HG02623 (cell line): Measurements from ENCODE around the gene ZBTB44.
"Not testable (repeated sequence)": the region's sequence is repeated elsewhere in the genome, so short reads cannot be mapped to it uniquely, and the experiment has no call there.

Experiments used
- ATAC-seq: cut with Tn5 transposase; IDR thresholded peaks from one replicate; pipeline ENCODE4 v1.9.1; 2021; ENCODE audit warnings: moderate library complexity; ENCODE audit not compliant: unreplicated experiment

ZBTB44 gene

GRCh38 chr11:130202009-130202817, 112.5 kb downstream of the ZBTB44 start:
- ATAC-seq = no peak

- ATAC-seq = no peak
Measured at GRCh38 chr11:130201026-130201425, 113.7 kb downstream of the ZBTB44 start.

GRCh38 chr11:130199792-130200191, 114.9 kb downstream of the ZBTB44 start:
- ATAC-seq = no peak

GRCh38 chr11:130198964-130199363, 115.8 kb downstream of the ZBTB44 start:
- ATAC-seq = no peak

- no peak for ATAC-seq
Measured at GRCh38 chr11:130198292-130198691, 116.4 kb downstream of the ZBTB44 start.

- no peak for ATAC-seq
Measured at GRCh38 chr11:130197386-130198035, 117.2 kb downstream of the ZBTB44 start.

DNA sequence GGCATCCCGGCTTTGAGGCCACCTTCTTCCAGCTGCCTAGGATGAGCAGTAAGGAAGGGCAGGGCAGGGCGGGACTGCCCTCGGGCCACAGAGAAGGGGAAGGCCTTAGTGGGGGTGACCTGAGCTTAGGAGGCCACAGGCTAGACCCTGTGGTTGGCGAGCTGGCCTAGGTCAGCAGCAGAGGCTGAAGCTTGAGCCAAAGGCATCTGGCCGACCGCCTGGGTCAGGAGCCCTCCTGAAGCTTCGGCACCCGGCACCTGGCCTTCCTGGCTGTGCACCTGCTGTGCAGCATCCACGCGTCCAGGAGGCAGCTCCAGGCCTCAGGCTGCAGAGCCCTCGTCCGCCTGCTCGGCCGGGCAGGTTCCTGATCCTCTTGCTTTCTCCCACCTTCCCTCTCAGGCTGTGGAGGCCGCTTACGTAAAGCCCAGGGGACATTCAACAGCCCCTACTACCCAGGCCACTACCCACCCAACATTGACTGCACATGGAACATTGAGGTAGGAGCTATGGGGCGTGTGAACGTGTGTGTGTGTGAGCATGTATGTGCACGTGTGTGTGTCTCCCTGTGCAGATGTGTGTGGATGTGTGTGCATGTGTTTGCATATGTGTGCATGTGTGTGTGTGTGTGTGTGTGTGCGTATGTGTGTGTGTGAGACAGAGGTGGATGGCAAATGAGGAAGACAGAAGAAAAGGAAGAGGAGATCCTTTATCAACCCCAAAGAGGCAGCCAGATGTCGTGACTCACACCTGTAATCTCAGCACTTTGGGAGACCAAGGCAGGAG, 120.3 kb downstream of the ZBTB44 start:
- ATAC-seq = no peak

DNA sequence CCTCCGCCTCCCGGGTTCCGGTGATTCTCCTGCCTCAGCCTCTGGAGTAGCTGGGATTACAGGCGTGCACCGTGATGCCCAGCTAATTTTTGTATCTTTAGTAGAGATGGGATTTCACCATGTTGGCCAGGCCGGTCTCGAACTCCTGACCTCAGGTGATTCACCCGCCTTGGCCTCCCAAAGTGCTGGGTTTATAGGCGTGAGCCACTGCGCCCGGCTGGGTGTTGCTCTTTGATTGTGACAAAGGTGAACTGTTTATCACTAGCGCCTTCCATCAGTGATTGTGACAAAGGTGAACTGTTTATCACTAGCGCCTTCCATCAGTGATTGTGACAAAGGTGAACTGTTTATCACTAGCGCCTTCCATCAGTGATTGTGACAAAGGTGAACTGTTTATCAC, 121.2 kb downstream of the ZBTB44 start:
- not testable (repeated sequence) for ATAC-seq

GRCh38 chr11:130192845-130193267, 121.9 kb downstream of the ZBTB44 start:
- ATAC-seq = no peak

DNA sequence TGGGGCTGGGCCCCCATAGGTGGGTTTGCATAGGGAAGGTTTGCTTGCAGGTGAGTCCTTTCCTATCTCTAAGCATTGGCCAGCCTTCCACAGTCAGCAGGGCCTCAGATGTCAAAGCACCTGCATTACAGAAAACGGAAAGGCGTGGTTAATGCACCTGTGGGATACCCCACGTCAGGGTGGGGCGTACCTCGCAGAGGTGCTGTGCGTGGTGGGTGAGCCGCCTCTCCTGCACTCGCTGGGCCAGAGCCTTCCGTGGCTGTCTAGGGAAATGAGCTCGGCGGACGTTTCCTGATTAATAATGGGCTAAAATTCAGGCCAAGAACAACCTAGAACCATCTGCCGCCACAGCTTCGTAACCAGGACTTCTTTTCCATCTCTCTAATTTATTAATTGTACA, 122.8 kb downstream of the ZBTB44 start:
- ATAC-seq = no peak

DNA sequence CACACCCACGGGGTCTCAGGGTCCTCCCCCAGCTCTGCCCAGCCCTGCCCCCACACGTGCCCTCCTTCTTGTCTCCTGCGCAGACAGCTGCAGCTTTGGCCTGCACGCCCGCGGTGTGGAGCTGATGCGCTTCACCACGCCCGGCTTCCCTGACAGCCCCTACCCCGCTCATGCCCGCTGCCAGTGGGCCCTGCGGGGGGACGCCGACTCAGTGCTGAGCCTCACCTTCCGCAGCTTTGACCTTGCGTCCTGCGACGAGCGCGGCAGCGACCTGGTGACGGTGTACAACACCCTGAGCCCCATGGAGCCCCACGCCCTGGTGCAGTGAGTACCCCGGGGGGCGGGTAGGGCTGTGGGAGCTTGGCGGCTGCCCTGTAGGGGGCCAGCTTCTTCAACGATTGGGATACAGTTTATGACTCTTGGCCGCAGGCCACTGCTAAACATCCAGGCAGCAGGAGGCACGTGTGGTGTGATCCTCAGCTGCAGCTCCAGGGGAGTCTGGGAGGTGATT, 124.3 kb downstream of the ZBTB44 start:
- ATAC-seq = no peak

DNA sequence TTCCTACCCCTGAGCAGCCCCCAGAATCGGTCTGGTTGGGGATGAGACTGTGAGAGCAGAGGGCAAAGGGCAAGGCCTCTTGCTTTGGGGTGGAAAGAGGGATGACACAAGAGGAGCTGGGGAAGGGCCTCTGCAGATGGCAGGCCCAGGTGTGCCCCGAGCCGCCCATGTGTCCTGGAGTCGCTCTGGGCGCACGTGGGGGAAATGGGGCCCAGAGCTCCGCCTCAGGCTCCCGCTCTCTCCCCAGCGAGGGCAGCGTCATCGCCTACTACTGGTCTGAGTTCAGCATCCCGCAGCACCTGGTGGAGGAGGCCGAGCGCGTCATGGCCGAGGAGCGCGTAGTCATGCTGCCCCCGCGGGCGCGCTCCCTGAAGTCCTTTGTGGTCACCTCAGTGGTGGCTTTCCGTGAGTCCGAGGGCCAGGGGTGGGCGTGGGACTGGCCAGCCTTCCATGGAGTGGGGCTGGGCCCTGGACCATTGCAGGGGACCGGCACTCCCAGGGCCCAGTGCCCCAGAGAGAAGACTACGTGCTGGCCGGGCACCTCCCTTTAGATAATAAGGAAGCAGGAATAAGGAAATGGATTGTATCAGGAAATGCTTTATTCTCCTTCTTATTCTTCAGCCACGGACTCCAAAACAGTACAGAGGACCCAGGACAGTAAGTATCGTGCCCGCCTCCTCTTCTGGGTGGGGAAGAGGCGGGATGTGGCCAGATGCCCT, 125.1 kb downstream of the ZBTB44 start:
- no peak for ATAC-seq

GRCh38 chr11:130188585-130189347, 126.0 kb downstream of the ZBTB44 start:
- no peak for ATAC-seq

- ATAC-seq = no peak
Measured at GRCh38 chr11:130188047-130188446, 126.7 kb downstream of the ZBTB44 start.

GRCh38 chr11:130187096-130187495, 127.6 kb downstream of the ZBTB44 start:
- ATAC-seq = no peak

- ATAC-seq = no peak
Measured at GRCh38 chr11:130183878-130184610, 130.7 kb downstream of the ZBTB44 start.

DNA sequence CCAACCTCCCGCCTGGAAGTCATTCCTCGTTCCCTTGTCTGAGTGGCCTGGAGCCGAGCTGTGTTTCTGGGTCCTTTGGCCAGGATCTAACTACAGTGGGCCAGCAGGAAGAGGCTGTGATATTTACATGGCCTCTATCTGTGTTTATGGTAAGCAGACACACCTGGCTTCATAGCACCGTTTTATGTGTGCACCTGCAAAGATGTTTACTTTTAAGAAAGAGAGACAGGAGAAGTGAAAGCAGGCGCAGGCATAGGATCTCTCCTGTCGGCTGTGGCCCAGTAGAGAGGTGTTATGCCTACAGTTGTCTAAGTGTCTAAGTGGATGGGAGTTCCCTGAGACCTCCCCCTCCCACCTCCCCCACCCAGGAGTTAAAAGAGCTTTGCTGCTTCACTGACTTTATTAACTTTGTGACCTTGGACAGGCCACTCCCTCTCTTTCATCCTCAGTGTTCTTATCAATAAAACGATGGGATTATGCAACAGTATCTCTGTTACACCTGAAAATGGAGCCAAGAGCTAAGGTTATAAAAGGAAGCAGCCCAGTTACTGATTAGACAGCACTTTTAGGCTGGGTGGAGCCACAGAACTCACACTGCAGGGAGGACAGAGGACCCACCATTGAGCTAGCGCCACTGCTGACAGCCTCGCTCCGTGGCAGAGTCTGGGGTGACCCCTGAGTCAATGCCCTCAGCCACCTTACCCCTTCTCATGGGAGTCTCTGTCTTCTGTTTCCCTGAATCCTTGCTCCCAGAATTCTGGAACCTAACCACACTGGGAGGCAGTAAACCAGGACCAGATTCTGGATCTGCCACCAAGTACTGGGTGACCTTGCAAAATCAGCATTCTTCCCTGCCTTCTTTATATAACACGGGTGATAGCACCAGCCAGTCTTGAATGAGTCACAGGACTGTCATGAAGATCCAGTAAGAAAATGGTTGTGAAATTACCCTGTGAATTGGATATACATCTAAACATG, 133.1 kb downstream of the ZBTB44 start:
- ATAC-seq = no peak

GRCh38 chr11:130180896-130181294, 133.8 kb downstream of the ZBTB44 start:
- no peak for ATAC-seq
